H9 (cell line): ENCODE measurements around the gene NT5C3A. TPM values are rescaled to one million over a fixed set of nuclear protein-coding genes. Genes with fewer than 3 reads are reported as not detected.

Source experiments
- DNase-seq: peaks from one replicate; pipeline ENCODE4 v3.0.0-alpha.2; 2017
- H2AFZ ChIP-seq: one replicate; pipeline ENCODE4 v1.6.1; 2013; ENCODE audit warnings: mild to moderate bottlenecking, low read length, control low read depth, moderate library complexity
- H2AK5ac ChIP-seq: 2 replicates; pipeline ENCODE4 v1.6.1; 2013; ENCODE audit warnings: low read length, control low read depth, mixed read lengths; ENCODE audit not compliant: insufficient read length
- H2BK120ac ChIP-seq: one replicate; pipeline ENCODE4 v1.6.1; 2013; ENCODE audit warnings: low read depth, mild to moderate bottlenecking, low read length, control low read depth, inconsistent platforms; ENCODE audit not compliant: poor library complexity, severe bottlenecking
- H2BK12ac ChIP-seq: 2 replicates; pipeline ENCODE4 v1.6.1; 2013; ENCODE audit warnings: low read length, control low read depth, mixed read lengths, low read depth; ENCODE audit not compliant: insufficient read length
- H2BK15ac ChIP-seq: 2 replicates; pipeline ENCODE4 v1.6.1; 2013; ENCODE audit warnings: low read depth, low read length, control low read depth
- H2BK20ac ChIP-seq: one replicate; pipeline ENCODE4 v1.6.1; 2013; ENCODE audit warnings: low read depth, mild to moderate bottlenecking, low read length, control low read depth, inconsistent platforms; ENCODE audit not compliant: poor library complexity, severe bottlenecking
- H2BK5ac ChIP-seq: 2 replicates; pipeline ENCODE4 v1.6.1; 2013; ENCODE audit warnings: low read length, control low read depth, mixed read lengths; ENCODE audit not compliant: insufficient read length
- H3K14ac ChIP-seq: 2 replicates; pipeline ENCODE4 v1.6.1; 2013; ENCODE audit warnings: low read length, control low read depth; ENCODE audit not compliant: insufficient read depth
- H3K18ac ChIP-seq: 2 replicates; pipeline ENCODE4 v1.6.1; 2013; ENCODE audit warnings: low read depth, mild to moderate bottlenecking, mixed read lengths, low read length, control low read depth; ENCODE audit not compliant: insufficient read length
- H3K23ac ChIP-seq: 2 replicates; pipeline ENCODE4 v1.6.1; 2013; ENCODE audit warnings: low read length, control low read depth, mixed read lengths, low read depth; ENCODE audit not compliant: insufficient read length
- H3K23me2 ChIP-seq: 2 replicates; pipeline ENCODE4 v1.6.1; 2013; ENCODE audit warnings: low read depth, mild to moderate bottlenecking, mixed read lengths, low read length, control low read depth; ENCODE audit not compliant: insufficient read length, poor library complexity, severe bottlenecking
- H3K27ac ChIP-seq: 2 replicates; pipeline ENCODE4 v1.5.1; 2013; ENCODE audit warnings: low read length, control low read depth, mixed read lengths, low read depth; ENCODE audit not compliant: insufficient read length
- H3K27me3 ChIP-seq: 2 replicates; pipeline ENCODE4 v1.6.1; 2013; ENCODE audit warnings: low read length, control low read depth, inconsistent platforms; ENCODE audit not compliant: insufficient read depth
- H3K4ac ChIP-seq: 2 replicates; pipeline ENCODE4 v1.6.1; 2013; ENCODE audit warnings: low read depth, mild to moderate bottlenecking, control low read depth, inconsistent platforms, low read length, moderate library complexity
- H3K4me1 ChIP-seq: 2 replicates; pipeline ENCODE4 v1.6.1; 2013; ENCODE audit warnings: low read length, control low read depth, inconsistent platforms; ENCODE audit not compliant: insufficient read depth
- H3K4me2 ChIP-seq: 2 replicates; pipeline ENCODE4 v1.6.1; 2013; ENCODE audit warnings: low read length, control low read depth, mixed read lengths; ENCODE audit not compliant: insufficient read length, insufficient read depth
- H3K56ac ChIP-seq: 2 replicates; pipeline ENCODE4 v1.6.1; 2013; ENCODE audit warnings: low read depth, mild to moderate bottlenecking, mixed read lengths, low read length, control low read depth; ENCODE audit not compliant: insufficient read length
- H3K79me1 ChIP-seq: 2 replicates; pipeline ENCODE4 v1.6.1; 2013; ENCODE audit warnings: low read depth, mild to moderate bottlenecking, moderate library complexity, low read length, control low read depth, inconsistent platforms; ENCODE audit not compliant: insufficient read depth, poor library complexity, severe bottlenecking
- H3K79me2 ChIP-seq: 2 replicates; pipeline ENCODE4 v1.6.1; 2013; ENCODE audit warnings: low read length, control low read depth, inconsistent platforms; ENCODE audit not compliant: insufficient read depth
- H3K9ac ChIP-seq: 2 replicates; pipeline ENCODE4 v1.6.1; 2013; ENCODE audit warnings: low read length, control low read depth, mixed read lengths; ENCODE audit not compliant: insufficient read length; ENCODE audit errors: extremely low read depth
- H3K9me3 ChIP-seq: one replicate; pipeline ENCODE4 v1.6.1; 2013; ENCODE audit warnings: low read depth, low read length, inconsistent platforms; ENCODE audit not compliant: control insufficient read depth
- H3T11ph ChIP-seq: one replicate; pipeline ENCODE4 v1.6.1; 2013; ENCODE audit warnings: mild to moderate bottlenecking, low read length, control low read depth, inconsistent platforms
- H4K20me1 ChIP-seq: one replicate; pipeline ENCODE4 v1.6.1; 2013; ENCODE audit not compliant: control insufficient read depth, insufficient read length, insufficient read depth
- H4K5ac ChIP-seq: 2 replicates; pipeline ENCODE4 v1.6.1; 2013; ENCODE audit warnings: low read depth, mild to moderate bottlenecking, mixed read lengths, low read length, control low read depth; ENCODE audit not compliant: insufficient read length
- H4K8ac ChIP-seq: replicated peaks from 2 replicates; pipeline ENCODE4 v1.6.1; 2013; ENCODE audit warnings: low read length, control low read depth, mixed read lengths, low read depth; ENCODE audit not compliant: insufficient read length
- H4K91ac ChIP-seq: 2 replicates; pipeline ENCODE4 v1.6.1; 2013; ENCODE audit warnings: low read depth, mild to moderate bottlenecking, moderate library complexity, mixed read lengths, low read length, control low read depth; ENCODE audit not compliant: insufficient read length
- H3K27ac Mint-ChIP-seq, 3 experiments: 2 replicates in 2 of 3; 3 replicates in 1 of 3; pipeline ENCODE4 v1.8.0; 2020 to 2021; ENCODE audit warnings: mixed read lengths in 3 of 3, mild to moderate bottlenecking in 1 of 3, moderate library complexity in 1 of 3
- H3K27me3 Mint-ChIP-seq: 2 replicates; pipeline ENCODE4 v1.8.0; 2021; ENCODE audit warnings: low read depth, mild to moderate bottlenecking, moderate library complexity, mixed read lengths
- H3K36me3 Mint-ChIP-seq, 3 experiments: 2 replicates in 2 of 3; 3 replicates in 1 of 3; pipeline ENCODE4 v1.8.0; 2020 to 2021; ENCODE audit warnings: low read depth in 3 of 3, mixed read lengths in 3 of 3; ENCODE audit not compliant: insufficient read depth in 1 of 3
- H3K4me1 Mint-ChIP-seq, 2 experiments: 2 replicates each; pipeline ENCODE4 v1.8.0; 2020; ENCODE audit warnings: mixed read lengths in 2 of 2
- H3K4me3 Mint-ChIP-seq, 2 experiments: 2 replicates in 1 of 2; 3 replicates in 1 of 2; pipeline ENCODE4 v1.8.0; 2020 to 2021; ENCODE audit warnings: mild to moderate bottlenecking in 2 of 2, mixed read lengths in 2 of 2, moderate library complexity in 1 of 2
- H3K9me3 Mint-ChIP-seq, 2 experiments: 2 replicates in 1 of 2; 3 replicates in 1 of 2; pipeline ENCODE4 v1.8.0; 2020; ENCODE audit warnings: mild to moderate bottlenecking in 2 of 2, mixed read lengths in 2 of 2, moderate library complexity in 1 of 2
- CTCF ChIP-seq: fragments of 200-600 bp; sonication (generic); conservative IDR thresholded peaks from 3 replicates; pipeline ENCODE4 v1.8.0; 2021; ENCODE audit warnings: antibody characterized with exemption, mild to moderate bottlenecking
- WGBS: extraction: QIAGEN DNeasy Blood & Tissue Kit; methylation state at CpG from one replicate; pipeline ENCODE4 v1.1.7; 2013; ENCODE audit warnings: missing lambda C conversion rate, low lambda C conversion rate, mixed read lengths; ENCODE audit not compliant: insufficient read length; ENCODE audit errors: extremely low coverage; 5-methylcytosine and 5-hydroxymethylcytosine counted together
- total RNA-seq: library from RNA; stranded (reverse); gene quantifications from 2 replicates; pipeline ENCODE4 v1.2.1, GENCODE V29; 2021

Gene NT5C3A
- total RNA-seq, 1 experiment from 2014 or later = 22.1 TPM

GRCh38 chr7:33061282-33061937, 1.2 kb downstream of the NT5C3A start:
- Histone ChIP-seq H4K20me1 (no peaks in the 10 kb centered on the region), H3K4me2 (peak overlapping the region; percentile 73), H2BK5ac (no peak overlapping the region), H3K27ac (no peak overlapping the region), H2BK12ac (no peak overlapping the region), H3K4me1 (peaks cover 2% of the 10 kb centered on the region; the same call in 1 of the 2 replicates), H3K27me3 (no peaks in the 10 kb centered on the region), H3K9ac (no peak overlapping the region), H2BK120ac (no peak overlapping the region), H2BK15ac (no peak overlapping the region), H4K8ac (no peak overlapping the region), H2AK5ac (no peak overlapping the region), H3K56ac (no peak overlapping the region), H3K18ac (no peak overlapping the region), H3K14ac (no peak overlapping the region), H3K79me1 (peaks cover 4% of the 10 kb centered on the region), H3K23me2 (no peaks in the 10 kb centered on the region), H2BK20ac (no peak overlapping the region), H4K5ac (no peak overlapping the region), H3K9me3 (no peaks in the 10 kb centered on the region), H3K4ac (no peak overlapping the region), H3T11ph (no peak overlapping the region), H3K79me2 (peaks cover 17% of the 10 kb centered on the region), H2AFZ (no peak overlapping the region), H4K91ac (no peak overlapping the region), H3K23ac (no peak overlapping the region)
- H3K36me3 Mint-ChIP-seq = peaks cover 11 to 32% (median 12%) of the 10 kb centered on the region in 3 experiments
- no peak for DNase-seq
- no peak for TF ChIP-seq CTCF
- no CpG with 5 or more reads among the region's 8 CpGs for WGBS
- H3K4me1 Mint-ChIP-seq = peaks cover 3 to 17% of the 10 kb centered on the region in 2 experiments; a peak in 3 of 4 replicates
- H3K4me3 Mint-ChIP-seq = peak overlapping the region; percentile 96 to 99
- H3K27ac Mint-ChIP-seq = no peak overlapping the region
- H3K9me3 Mint-ChIP-seq = peaks cover 22% of the 10 kb centered on the region in 2 experiments
- H3K27me3 Mint-ChIP-seq = peaks cover 2% of the 10 kb centered on the region
